ENCODE measurements around the gene CCDC154.

The CCDC154 gene

DNA sequence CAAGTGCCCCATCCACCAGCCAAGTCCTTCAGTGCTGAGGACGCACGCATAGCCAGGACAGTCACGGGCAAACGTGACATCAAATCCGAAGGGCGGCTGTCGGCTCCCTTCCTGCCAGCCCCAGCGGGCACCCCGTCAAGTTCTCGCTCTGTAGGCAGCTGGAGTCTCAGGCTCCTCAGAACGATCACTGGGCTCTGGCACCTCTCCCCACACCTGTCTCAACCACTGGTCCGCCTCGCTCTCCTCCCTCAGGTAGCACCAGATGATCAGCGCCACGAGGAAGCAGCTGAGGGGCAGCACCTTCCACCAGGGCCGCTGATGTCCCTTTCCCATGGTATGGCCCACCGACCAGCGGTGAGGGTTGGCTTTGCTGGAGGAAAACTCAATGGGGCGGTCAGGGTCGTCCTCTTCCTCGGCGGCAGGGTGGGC, 24.2 kb downstream of the CCDC154 start:
- DNase-seq: no peak

DNA sequence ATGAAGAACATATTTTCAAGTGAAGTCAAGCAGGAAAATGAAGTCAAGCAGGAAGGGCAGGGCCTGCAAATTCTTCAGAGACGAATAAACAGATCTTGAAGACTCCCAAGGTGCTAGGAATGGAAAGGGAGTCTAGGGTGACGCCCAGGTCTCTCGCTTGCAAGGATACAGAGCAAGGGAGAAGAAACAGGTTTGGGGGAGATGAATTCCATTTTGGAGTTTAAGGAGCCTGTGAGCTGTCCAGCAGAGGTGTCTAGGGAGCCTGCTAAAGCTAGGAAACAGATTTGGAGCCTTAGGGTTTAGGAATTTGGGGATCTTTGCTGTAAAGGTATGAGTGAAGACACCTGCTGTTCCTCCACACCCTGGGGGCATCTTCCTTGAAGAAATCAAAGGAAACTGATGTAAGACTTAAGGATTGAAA, 27.8 kb downstream of the CCDC154 start:
- no peak for DNase-seq

DNA sequence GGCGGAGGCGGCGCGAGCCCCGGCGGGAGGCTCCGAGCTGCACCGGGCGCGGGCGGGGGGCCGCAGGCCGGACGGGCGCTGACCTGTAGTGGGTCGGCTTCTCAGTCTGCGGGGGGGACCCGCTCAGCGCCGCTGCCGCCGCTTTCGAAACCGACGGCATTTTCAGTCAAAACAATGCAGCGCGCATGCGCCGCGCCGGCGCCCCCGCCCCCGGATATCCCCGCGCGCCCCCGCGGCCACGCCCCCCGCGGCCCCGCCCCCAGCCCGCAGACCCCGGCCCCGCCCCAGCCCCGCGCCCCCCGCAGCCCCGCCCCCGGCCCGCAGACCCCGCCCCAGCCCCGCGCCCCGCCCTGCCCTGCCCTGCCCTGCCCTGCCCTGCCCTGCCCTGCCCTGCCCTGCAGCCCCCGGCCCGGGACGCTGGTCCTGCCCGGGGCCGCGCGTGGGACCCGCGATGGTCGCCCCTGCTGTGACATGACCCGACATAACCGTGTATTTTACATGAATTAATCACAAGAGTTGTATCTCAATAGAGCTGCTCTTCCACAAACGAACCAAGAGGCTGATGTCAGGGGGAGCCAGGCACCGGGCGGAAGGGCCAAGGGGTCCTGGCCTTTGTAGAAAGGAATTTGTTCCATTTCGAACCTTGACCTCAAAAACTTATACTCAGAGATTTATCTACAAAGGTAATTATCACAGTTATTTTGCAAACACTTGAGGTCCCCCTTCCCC, 29.7 kb downstream of the CCDC154 start, which contains the start of gene UNKL:
Gene UNKL, minus strand, starts transcription at position 173 of the 729 bp plus-strand sequence. Its CDS starts 13 bp downstream, at position 160.
- peak; percentile 81 for DNase-seq

DNA sequence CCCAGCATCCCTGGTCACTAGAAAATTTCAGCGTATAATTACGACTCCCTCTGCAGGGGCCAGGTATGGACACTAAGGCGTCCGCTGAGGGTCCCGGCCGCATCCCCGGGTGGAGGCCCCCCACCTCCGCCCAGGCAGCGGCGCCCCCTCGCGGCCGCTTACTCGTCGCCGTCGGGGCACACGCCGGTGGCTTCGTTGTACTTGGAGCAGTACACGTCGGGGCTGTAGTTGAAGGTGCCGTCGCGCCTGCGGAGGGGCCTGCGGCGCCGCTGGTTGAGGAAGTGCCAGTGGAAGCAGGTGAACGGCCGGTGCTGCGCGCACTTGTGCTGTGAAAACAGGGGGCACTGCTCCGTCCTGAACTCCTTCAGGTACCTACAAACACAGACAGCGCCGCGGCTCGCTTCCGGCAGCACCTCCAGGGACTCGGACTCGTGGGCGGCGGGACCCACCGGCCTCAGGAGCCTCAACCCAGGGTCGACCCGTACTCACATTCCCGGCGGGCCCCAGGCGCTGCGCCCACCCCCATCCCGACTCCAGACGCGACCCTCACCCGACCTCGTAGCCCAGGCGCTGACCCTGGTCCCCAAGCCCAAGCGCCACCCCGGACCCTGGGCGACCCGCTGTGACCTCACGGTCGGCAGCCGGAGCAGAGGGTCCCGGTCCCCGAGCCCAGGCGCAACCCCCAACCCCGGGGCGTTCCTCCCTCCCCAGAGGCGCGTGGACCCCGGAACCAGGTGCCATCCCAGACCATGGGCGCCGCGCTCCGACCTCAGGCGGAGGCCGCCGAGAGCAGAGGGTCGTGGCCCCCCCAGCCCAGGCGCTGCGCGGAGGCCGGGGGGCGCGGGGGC, 30.4 kb downstream of the CCDC154 start:
- DNase-seq: peak; percentile 51

DNA sequence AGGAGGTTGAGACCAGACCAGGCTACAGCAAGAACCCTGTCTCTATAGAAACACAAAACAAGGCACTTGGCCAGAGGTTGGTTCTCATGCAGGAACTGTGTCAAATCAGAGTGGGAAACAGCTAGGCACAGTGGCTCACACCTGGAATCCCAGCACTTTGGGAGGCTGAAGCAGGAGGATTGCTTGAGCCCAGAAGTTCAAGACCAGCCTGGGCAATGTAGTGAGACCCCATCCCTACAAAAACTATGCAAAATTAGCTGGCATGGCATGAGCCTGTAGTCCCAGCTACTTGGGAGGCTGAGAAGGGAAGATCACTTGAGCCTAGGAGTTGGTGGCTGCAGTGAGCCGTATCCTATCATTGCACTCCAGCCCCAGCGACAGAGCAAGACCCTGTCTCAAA, 31.5 kb downstream of the CCDC154 start:
- no peak for DNase-seq

- peak; percentile 96 for DNase-seq
Measured at GRCh38 chr16:1408171-1408837, 36.1 kb downstream of the CCDC154 start.

GRCh38 chr16:1407753-1408152, 36.6 kb downstream of the CCDC154 start:
- DNase-seq: no peak

DNA sequence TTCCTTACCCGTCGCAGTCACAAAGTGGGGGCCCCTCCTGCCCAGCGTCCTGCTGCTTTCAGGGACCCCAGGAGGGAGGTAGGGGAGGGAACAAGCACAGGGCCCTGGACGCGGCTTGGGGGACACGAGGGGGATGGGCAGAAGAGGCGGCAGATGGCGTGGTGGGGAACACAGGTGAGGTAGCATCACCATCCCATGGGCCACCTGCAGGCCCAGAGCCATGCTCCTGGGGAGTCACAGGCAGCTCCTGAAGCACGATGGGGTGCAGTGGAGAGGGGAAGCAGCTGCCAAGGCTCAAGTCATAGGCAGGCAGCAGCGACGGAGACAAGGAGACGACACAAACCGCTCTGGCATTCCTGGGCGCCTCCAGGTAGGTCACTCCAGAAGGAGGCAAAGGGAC, 40.6 kb downstream of the CCDC154 start:
- DNase-seq: no peak

DNA sequence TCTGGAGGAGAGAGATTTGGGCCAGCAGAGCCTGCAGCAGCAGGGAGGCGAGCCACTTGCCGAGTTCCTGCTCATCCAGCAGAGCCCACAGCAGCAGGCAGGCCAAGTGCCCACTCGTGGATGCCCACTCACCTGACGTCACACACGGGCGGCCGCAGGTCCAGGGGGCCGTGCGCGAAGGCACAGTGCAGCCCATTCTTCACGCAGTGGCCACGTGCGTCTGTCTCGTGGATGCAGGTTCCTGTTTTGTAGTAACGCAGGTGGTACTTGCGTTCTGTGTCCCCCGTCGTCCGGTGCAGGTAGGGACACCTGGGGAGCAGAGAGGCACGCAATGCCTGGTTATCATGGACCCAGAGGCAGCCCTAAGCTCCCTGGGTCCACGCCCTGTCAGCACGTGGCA, 41.3 kb downstream of the CCDC154 start:
- no peak for DNase-seq

- no peak for DNase-seq
Measured at GRCh38 chr16:1401758-1402154, 42.6 kb downstream of the CCDC154 start.

- DNase-seq: no peak
Measured at GRCh38 chr16:1401061-1401757, 43.1 kb downstream of the CCDC154 start.

- DNase-seq: no peak
Measured at GRCh38 chr16:1398826-1399581, 45.4 kb downstream of the CCDC154 start.

- DNase-seq: no peak
Measured at GRCh38 chr16:1398351-1398750, 46.0 kb downstream of the CCDC154 start.

DNA sequence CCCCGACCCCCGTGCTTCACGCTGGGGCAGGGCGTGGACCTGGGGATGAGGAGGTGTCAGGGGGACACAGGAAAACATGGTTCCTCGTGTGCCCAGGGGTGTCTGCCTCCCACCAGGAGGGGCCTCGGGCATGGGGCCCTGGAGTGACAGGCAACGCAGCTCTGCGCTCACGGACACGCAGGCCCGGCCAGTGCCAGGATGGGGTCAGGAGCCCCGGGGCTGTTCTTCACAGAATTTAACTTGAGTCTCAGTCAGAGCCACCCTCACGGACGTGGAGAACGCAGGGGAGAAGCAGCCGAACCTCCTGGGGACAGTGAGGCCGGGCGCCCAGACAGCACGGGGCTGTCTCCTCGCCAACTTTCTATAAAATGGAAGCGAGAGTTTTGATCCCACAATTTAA, 46.6 kb downstream of the CCDC154 start:
- DNase-seq: no peak

DNA sequence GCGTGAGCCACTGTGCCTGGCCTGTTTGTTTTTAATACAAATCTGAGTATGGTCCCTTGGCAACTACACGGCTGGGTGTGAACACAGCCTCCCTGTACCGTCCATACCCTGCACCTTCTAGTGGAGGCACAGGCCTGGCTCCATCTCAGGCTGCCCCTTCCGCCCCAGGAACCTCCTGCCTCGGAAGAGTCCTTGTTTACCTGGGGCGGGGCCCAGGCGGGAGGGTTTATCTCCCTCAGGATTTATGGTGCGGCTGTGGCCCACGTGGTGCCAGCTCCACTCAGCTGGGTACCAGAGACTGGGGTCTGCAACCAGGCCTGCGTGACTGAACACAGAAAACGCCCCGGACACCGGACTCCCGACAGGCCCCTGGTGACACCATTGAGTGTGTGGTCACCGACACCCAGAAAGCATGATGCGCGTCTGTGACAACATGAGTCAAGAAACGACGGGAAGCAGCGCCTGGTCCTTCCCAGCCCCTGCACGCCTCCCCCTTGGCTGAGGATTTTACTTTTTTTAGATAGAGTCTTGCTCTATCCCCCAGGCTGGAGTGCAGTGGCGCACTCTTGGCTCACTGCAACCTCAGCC, 48.8 kb downstream of the CCDC154 start:
- DNase-seq: no peak

DNA sequence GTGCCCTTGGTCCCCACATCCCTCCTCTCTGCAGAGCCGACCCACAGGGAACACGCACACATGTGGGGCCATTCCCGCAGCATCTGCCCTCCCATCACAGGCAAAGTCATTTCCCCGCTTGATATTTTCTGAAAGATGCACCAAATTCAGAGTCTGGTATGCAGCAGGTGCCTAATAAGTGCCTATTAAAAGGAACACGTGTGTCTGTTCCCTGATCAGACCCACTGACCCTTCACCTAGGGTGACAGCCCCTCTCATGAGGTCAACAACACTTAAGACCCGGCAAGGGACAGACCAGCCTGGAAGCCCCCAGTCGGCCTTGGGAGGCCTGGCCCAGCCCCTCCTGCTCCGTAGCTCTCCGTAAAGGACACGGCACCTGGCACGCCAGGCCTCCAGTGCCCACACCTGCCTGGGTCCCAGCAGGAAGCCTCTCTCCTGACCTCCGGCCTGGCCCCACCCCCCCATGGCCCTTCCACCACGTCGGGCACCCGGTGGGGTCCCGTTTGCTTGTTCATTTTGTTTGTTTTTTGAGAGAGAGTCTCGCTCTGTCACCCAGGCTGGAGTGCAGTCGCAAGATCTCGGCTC, 49.9 kb downstream of the CCDC154 start:
- DNase-seq: no peak

GRCh38 chr16:1393613-1394176, 50.7 kb downstream of the CCDC154 start:
- no peak for DNase-seq

DNA sequence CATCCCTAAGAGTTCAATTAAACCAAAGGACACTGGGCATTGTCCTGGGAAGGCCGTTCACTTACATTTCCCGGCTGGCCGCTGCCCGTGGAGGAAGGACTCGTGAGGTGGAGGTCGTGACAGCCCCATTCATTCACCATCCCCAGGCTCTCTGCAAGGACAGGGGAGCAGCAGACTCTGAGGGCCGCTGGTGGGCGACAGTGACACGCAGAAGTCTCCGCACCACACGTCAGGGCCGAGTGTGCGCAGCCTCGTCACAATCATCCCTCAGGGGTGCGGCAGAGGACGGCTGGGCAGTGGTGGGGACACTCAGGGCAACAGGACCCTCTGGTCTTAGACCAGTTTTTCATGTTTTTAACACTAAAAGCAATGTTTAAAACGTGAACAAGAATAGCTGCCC, 51.5 kb downstream of the CCDC154 start:
- DNase-seq: no peak

DNA sequence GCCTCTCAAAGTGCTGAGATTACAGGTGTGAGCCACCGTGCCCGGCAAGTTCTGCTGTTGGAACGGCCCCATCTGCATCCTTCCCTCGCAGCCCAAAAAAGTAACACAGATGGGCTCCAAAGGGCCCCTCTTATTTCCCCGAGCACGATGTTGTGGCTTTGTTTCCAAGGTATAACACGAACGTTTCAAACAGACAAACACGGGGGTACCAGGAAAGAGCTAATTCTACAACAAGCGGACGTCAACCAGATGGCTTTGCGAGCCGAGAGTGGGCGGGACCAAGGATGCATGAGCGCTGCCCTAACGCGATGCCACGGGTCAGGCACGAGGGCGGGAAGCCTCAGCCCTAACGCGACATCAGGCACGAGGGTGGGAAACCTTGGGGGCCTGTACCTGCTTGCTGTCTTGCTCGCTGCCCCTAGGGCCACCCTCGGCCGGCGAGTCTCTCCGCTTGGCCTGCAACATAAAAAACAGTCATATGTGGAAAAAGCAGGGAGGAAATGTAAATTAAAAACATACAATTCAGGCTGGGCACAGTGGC, 54.0 kb downstream of the CCDC154 start:
- DNase-seq: no peak

- DNase-seq: no peak
Measured at GRCh38 chr16:1389762-1390161, 54.6 kb downstream of the CCDC154 start.

DNA sequence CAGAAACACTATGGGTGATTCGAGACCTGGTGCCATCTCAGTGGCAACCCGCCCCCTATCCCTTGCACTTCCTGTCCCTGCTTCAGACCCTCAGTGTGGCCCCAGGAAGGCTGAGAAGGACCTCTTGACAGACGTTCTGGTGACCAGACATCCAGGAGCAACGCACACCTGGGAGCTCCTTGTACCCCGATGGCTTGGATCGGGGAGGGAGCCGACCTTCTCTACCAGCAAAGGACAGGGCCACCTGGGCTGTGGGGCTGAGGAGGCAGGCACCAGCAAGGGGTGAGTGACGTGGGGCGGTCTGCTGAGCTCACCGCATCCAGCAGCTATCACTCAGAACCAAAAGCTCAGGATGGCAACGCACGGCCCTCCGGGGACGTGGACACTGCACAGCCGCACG, 57.0 kb downstream of the CCDC154 start:
- DNase-seq: no peak
